WTC11 (cell line): ENCODE measurements around the gene LANCL2. TPM values are rescaled to one million over a fixed set of nuclear protein-coding genes. Genes with fewer than 3 reads are reported as not detected.

ENCODE experiments used
- ATAC-seq: fragments of 200-7000 bp; cut with Tn5 transposase; 2 replicates; pipeline ENCODE4 v1.10.0; 2021; ENCODE audit warnings: mild to moderate bottlenecking, moderate library complexity
- CTCF ChIA-PET: fragments of 300-600 bp; sonication (Branson Sonifier 250); formaldehyde crosslinking; loops from one replicate; lab custom pipeline; 2021; ENCODE audit warnings: antibody characterized with exemption; lab: Charles Lee
- POLR2A ChIA-PET: fragments of 350-600 bp; sonication (Branson Sonifier 250); formaldehyde crosslinking; loops from one replicate; lab custom pipeline; 2021; ENCODE audit warnings: antibody characterized with exemption; lab: Charles Lee
- DNase-seq: peaks from one replicate; pipeline ENCODE4 v3.0.0; 2021; ENCODE audit warnings: low spot score
- H3K27ac Mint-ChIP-seq: 2 replicates; pipeline ENCODE4 v1.8.0; 2021; ENCODE audit warnings: mixed read lengths
- H3K27me3 Mint-ChIP-seq: 2 replicates; pipeline ENCODE4 v1.8.0; 2021; ENCODE audit warnings: low read depth, mild to moderate bottlenecking, moderate library complexity, mixed read lengths
- H3K36me3 Mint-ChIP-seq: 2 replicates; pipeline ENCODE4 v1.8.0; 2021; ENCODE audit warnings: mixed read lengths
- H3K4me1 Mint-ChIP-seq: 2 replicates; pipeline ENCODE4 v1.8.0; 2022; ENCODE audit warnings: mixed read lengths
- H3K4me3 Mint-ChIP-seq: 2 replicates; pipeline ENCODE4 v1.8.0; 2021; ENCODE audit warnings: mild to moderate bottlenecking, moderate library complexity, mixed read lengths
- H3K9me3 Mint-ChIP-seq: 2 replicates; pipeline ENCODE4 v1.8.0; 2021; ENCODE audit warnings: mixed read lengths
- ATF1 ChIP-seq: sonication (generic); formaldehyde crosslinking; IDR thresholded peaks from 2 replicates; pipeline ENCODE4 v1.8.1; 2023; ENCODE audit warnings: mild to moderate bottlenecking, moderate library complexity, missing genetic modification reagents
- CREM ChIP-seq: sonication (generic); formaldehyde crosslinking; IDR thresholded peaks from 2 replicates; pipeline ENCODE4 v1.8.1; 2022; ENCODE audit warnings: mild to moderate bottlenecking, missing genetic modification reagents, moderate library complexity
- FOXJ3 ChIP-seq: sonication (generic); formaldehyde crosslinking; IDR thresholded peaks from 2 replicates; pipeline ENCODE4 v1.9.0; 2021; ENCODE audit warnings: missing genetic modification reagents, mild to moderate bottlenecking, borderline replicate concordance
- GTF2I ChIP-seq: fragments of 250-450 bp; sonication (Bioruptor Pico); conservative IDR thresholded peaks from 2 replicates; pipeline ENCODE4 v1.4.0; 2021; ENCODE audit warnings: mild to moderate bottlenecking
- JAZF1 ChIP-seq: fragments of 250-450 bp; sonication (Bioruptor Pico); IDR thresholded peaks from 2 replicates; pipeline ENCODE4 v1.9.0; 2021; ENCODE audit warnings: moderate library complexity, mild to moderate bottlenecking, inconsistent platforms
- MXD4 ChIP-seq: fragments of 250-450 bp; sonication (Bioruptor Pico); IDR thresholded peaks from 2 replicates; pipeline ENCODE4 v1.8.0; 2021; ENCODE audit warnings: mild to moderate bottlenecking, moderate library complexity, borderline replicate concordance
- MYBL2 ChIP-seq: sonication (generic); formaldehyde crosslinking; IDR thresholded peaks from 2 replicates; pipeline ENCODE4 v1.8.1; 2023; ENCODE audit warnings: mild to moderate bottlenecking, moderate library complexity, missing genetic modification reagents
- NFE2L1 ChIP-seq: sonication (generic); formaldehyde crosslinking; IDR thresholded peaks from 2 replicates; pipeline ENCODE4 v1.8.1; 2023; ENCODE audit warnings: missing genetic modification reagents
- NR2C2 ChIP-seq: sonication (generic); formaldehyde crosslinking; IDR thresholded peaks from 2 replicates; pipeline ENCODE4 v1.8.0; 2022; ENCODE audit warnings: mild to moderate bottlenecking, missing genetic modification reagents
- NR3C1 ChIP-seq: sonication (generic); formaldehyde crosslinking; conservative IDR thresholded peaks from 2 replicates; pipeline ENCODE4 v1.8.1; 2023; ENCODE audit warnings: low read depth, mild to moderate bottlenecking, missing genetic modification reagents
- OVOL2 ChIP-seq: fragments of 250-450 bp; sonication (Bioruptor Pico); IDR thresholded peaks from 2 replicates; pipeline ENCODE4 v1.9.0; 2021; ENCODE audit warnings: mild to moderate bottlenecking, borderline replicate concordance
- RELA ChIP-seq: sonication (generic); formaldehyde crosslinking; IDR thresholded peaks from 2 replicates; pipeline ENCODE4 v1.8.1; 2022; ENCODE audit warnings: missing genetic modification reagents, mild to moderate bottlenecking, borderline replicate concordance
- SMAD4 ChIP-seq: sonication (generic); formaldehyde crosslinking; IDR thresholded peaks from 2 replicates; pipeline ENCODE4 v1.8.0; 2022; ENCODE audit warnings: mild to moderate bottlenecking, missing genetic modification reagents
- TCF7 ChIP-seq: sonication (generic); formaldehyde crosslinking; IDR thresholded peaks from 2 replicates; pipeline ENCODE4 v1.8.0; 2022; ENCODE audit warnings: mild to moderate bottlenecking, low read depth, missing genetic modification reagents, moderate library complexity
- ZNF317 ChIP-seq: sonication (generic); formaldehyde crosslinking; IDR thresholded peaks from 2 replicates; pipeline ENCODE4 v1.8.1; 2023; ENCODE audit warnings: low read depth, mild to moderate bottlenecking, moderate library complexity, missing genetic modification reagents, borderline replicate concordance
- ZNF396 ChIP-seq: fragments of 250-450 bp; sonication (Bioruptor Pico); IDR thresholded peaks from 2 replicates; pipeline ENCODE4 v1.8.0; 2021; ENCODE audit warnings: mild to moderate bottlenecking, moderate library complexity, borderline replicate concordance
- ZNF416 ChIP-seq: fragments of 250-450 bp; sonication (Bioruptor Pico); IDR thresholded peaks from 2 replicates; pipeline ENCODE4 v1.9.0; 2021; ENCODE audit warnings: mild to moderate bottlenecking, inconsistent platforms
- total RNA-seq: library from RNA; stranded (reverse); gene quantifications from 3 replicates; pipeline ENCODE4 v1.2.3, GENCODE V29; 2021
- TF ChIP-seq, protein P1 (sequence below): sonication (generic); formaldehyde crosslinking; IDR thresholded peaks from 2 replicates; pipeline ENCODE4 v1.8.1; 2023; ENCODE audit warnings: mild to moderate bottlenecking, moderate library complexity, missing genetic modification reagents
- TF ChIP-seq, protein P2 (sequence below): sonication (generic); formaldehyde crosslinking; conservative IDR thresholded peaks from 2 replicates; pipeline ENCODE4 v1.8.1; 2023; ENCODE audit warnings: mild to moderate bottlenecking, low read depth, missing genetic modification reagents, moderate library complexity
- TF ChIP-seq, protein P3 (sequence below): sonication (generic); formaldehyde crosslinking; IDR thresholded peaks from 2 replicates; pipeline ENCODE4 v1.8.1; 2022; ENCODE audit warnings: low read depth, missing genetic modification reagents, borderline replicate concordance
- TF ChIP-seq, protein P4 (sequence below): sonication (generic); formaldehyde crosslinking; IDR thresholded peaks from 2 replicates; pipeline ENCODE4 v1.8.1; 2023; ENCODE audit warnings: mild to moderate bottlenecking, missing genetic modification reagents

LANCL2 gene
- total RNA-seq, 1 experiment from 2014 or later: 13.2 TPM

DNA sequence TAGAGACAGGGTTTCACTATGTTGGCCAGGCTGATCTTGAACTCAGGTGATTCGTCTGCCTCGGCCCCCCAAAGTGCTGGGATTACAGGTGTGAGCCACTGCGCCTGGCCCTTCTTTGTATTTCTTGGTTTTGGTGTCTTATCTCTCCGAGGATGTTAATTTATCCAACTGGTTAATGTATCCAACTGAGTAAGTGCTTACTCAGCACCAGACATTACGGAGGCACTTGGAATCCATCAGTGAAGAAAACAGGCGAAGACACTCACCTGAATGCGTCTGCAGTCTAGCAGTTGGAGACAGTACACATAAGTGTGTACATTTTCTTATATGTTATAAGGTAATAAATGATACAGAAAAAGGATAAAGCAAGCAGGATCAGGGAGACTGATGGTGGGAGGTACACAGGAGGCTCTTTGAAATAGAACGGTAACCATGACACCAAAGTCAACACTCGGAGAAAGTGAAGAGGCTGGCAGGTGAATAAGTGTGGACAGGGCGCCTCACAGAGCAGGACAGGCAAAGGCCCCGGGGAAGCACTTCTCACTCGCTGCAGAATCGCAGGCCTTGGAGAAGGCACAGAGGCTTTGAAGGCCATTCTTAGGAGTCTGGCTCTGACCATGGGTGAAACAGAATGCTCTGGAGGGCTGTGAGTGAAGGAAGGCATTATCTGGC, 73.1 kb downstream of the LANCL2 start:
- no peak overlapping the region for H3K4me3 Mint-ChIP-seq
- no peak for ATAC-seq
- no peaks in the 10 kb centered on the region for H3K36me3 Mint-ChIP-seq
- H3K4me1 Mint-ChIP-seq: peaks cover 3% of the 10 kb centered on the region; the same call in 1 of the 2 replicates
- TF ChIP-seq MYBL2 (no peak), NR2C2 (CRISPR knock-in tag) (no peak), SMAD4 (CRISPR knock-in tag) (no peak)
- TF ChIP-seq, all 79 proteins: peak for 0
- CTCF ChIA-PET: no interaction called here
- Mint-ChIP-seq H3K27me3 (no peaks in the 10 kb centered on the region), H3K9me3 (no peaks in the 10 kb centered on the region), H3K27ac (no peak overlapping the region)
- POLR2A ChIA-PET: no interaction called here
- DNase-seq: no peak

DNA sequence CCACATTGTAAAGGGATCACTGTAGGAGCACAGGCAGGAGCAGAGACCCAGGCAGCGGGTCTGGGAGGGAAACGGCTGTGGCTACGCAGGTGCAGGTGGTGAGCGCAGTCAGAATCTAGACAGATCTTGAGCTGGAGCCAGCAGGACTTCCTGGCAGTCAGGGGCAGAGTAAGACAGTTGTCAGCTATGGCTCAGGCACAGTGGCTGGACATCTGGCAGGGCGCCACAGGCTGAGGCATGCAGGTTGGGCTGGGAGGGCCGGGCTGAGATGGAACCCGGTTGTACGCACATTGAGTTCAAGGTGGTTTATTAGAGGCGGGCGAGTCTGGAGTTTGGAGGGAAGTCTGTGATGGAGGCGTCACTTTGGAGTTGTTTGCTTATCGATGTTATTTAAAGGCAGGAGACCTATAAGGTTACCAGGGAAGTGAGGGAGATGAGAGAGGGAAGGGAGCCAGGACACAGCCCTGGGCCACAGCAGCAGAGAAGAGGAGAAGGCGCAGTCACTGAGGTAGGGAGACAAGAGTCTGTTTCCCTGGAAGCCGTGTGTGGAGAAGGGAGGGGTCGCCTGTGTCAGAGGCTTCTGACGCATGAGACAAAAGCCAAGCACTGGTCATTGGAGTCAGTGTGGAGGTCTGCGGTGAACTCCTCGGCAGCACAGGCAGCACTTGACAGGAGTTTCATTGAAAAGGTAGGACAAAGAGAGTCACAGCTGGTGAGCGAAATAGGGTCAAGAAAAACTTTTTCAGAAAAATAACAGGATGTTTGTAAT, 73.8 kb downstream of the LANCL2 start:
- POLR2A ChIA-PET: no interaction called here
- H3K4me1 Mint-ChIP-seq: peaks cover 3% of the 10 kb centered on the region; the same call in 1 of the 2 replicates
- no peaks in the 10 kb centered on the region for H3K27me3 Mint-ChIP-seq
- H3K4me3 Mint-ChIP-seq: no peak overlapping the region
- CTCF ChIA-PET: no interaction called here
- no peak overlapping the region for H3K27ac Mint-ChIP-seq
- no peaks in the 10 kb centered on the region for H3K36me3 Mint-ChIP-seq
- TF ChIP-seq, protein P1, sequence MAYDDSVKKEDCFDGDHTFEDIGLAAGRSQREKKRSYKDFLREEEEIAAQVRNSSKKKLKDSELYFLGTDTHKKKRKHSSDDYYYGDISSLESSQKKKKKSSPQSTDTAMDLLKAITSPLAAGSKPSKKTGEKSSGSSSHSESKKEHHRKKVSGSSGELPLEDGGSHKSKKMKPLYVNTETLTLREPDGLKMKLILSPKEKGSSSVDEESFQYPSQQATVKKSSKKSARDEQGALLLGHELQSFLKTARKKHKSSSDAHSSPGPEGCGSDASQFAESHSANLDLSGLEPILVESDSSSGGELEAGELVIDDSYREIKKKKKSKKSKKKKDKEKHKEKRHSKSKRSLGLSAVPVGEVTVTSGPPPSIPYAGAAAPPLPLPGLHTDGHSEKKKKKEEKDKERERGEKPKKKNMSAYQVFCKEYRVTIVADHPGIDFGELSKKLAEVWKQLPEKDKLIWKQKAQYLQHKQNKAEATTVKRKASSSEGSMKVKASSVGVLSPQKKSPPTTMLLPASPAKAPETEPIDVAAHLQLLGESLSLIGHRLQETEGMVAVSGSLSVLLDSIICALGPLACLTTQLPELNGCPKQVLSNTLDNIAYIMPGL (CRISPR knock-in tag): no peak
- TF ChIP-seq ZNF317 (CRISPR knock-in tag) (no peak), ZNF416 (CRISPR knock-in tag) (no peak), TCF7 (CRISPR knock-in tag) (no peak), FOXJ3 (CRISPR knock-in tag) (no peak), NR3C1 (CRISPR knock-in tag) (no peak), CREM (no peak), OVOL2 (no peak), GTF2I (CRISPR knock-in tag) (no peak), ATF1 (CRISPR knock-in tag) (no peak), NFE2L1 (CRISPR knock-in tag) (no peak), NR2C2 (CRISPR knock-in tag) (no peak), JAZF1 (CRISPR knock-in tag) (no peak), RELA (CRISPR knock-in tag) (no peak), MXD4 (CRISPR knock-in tag) (no peak), ZNF396 (CRISPR knock-in tag) (no peak)
- TF ChIP-seq, protein P2, sequence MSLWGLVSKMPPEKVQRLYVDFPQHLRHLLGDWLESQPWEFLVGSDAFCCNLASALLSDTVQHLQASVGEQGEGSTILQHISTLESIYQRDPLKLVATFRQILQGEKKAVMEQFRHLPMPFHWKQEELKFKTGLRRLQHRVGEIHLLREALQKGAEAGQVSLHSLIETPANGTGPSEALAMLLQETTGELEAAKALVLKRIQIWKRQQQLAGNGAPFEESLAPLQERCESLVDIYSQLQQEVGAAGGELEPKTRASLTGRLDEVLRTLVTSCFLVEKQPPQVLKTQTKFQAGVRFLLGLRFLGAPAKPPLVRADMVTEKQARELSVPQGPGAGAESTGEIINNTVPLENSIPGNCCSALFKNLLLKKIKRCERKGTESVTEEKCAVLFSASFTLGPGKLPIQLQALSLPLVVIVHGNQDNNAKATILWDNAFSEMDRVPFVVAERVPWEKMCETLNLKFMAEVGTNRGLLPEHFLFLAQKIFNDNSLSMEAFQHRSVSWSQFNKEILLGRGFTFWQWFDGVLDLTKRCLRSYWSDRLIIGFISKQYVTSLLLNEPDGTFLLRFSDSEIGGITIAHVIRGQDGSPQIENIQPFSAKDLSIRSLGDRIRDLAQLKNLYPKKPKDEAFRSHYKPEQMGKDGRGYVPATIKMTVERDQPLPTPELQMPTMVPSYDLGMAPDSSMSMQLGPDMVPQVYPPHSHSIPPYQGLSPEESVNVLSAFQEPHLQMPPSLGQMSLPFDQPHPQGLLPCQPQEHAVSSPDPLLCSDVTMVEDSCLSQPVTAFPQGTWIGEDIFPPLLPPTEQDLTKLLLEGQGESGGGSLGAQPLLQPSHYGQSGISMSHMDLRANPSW: no peak
- TF ChIP-seq, protein P3, sequence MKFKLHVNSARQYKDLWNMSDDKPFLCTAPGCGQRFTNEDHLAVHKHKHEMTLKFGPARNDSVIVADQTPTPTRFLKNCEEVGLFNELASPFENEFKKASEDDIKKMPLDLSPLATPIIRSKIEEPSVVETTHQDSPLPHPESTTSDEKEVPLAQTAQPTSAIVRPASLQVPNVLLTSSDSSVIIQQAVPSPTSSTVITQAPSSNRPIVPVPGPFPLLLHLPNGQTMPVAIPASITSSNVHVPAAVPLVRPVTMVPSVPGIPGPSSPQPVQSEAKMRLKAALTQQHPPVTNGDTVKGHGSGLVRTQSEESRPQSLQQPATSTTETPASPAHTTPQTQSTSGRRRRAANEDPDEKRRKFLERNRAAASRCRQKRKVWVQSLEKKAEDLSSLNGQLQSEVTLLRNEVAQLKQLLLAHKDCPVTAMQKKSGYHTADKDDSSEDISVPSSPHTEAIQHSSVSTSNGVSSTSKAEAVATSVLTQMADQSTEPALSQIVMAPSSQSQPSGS: no peak
- TF ChIP-seq, protein P4, sequence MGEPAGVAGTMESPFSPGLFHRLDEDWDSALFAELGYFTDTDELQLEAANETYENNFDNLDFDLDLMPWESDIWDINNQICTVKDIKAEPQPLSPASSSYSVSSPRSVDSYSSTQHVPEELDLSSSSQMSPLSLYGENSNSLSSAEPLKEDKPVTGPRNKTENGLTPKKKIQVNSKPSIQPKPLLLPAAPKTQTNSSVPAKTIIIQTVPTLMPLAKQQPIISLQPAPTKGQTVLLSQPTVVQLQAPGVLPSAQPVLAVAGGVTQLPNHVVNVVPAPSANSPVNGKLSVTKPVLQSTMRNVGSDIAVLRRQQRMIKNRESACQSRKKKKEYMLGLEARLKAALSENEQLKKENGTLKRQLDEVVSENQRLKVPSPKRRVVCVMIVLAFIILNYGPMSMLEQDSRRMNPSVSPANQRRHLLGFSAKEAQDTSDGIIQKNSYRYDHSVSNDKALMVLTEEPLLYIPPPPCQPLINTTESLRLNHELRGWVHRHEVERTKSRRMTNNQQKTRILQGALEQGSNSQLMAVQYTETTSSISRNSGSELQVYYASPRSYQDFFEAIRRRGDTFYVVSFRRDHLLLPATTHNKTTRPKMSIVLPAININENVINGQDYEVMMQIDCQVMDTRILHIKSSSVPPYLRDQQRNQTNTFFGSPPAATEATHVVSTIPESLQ (CRISPR knock-in tag): no peak
- DNase-seq: no peak
- ATAC-seq: peak; percentile 31; the same call in 1 of the 2 replicates
- no peaks in the 10 kb centered on the region for H3K9me3 Mint-ChIP-seq
